ENCODE results near the gene APPL2. TPM values are rescaled to one million over a fixed set of nuclear protein-coding genes. Genes with fewer than 3 reads are reported as not detected.

Gene APPL2
- total RNA-seq (ENCODE audit: low replicate concordance): 27.7 and 37.5 TPM in 2 replicates

- Histone ChIP-seq H2AFZ (replicated peaks) (peak within 1 kb of the TSS; percentile 99), H4K20me1 (ENCODE audit: low read depth) (peaks cover 9% of the 10 kb centered on the region), H3K4me3 (peak within 1 kb of the TSS; percentile 80), H3K79me2 (ENCODE audit: low read depth) (peaks cover 37% of the 10 kb centered on the region), H3K36me3 (no peaks in the 10 kb centered on the region), H3K9ac (peak within 1 kb of the TSS; percentile 52), H3K4me1 (peaks cover 25% of the 10 kb centered on the region), H3K4me2 (peak within 1 kb of the TSS; percentile 83), H3K27me3 (peaks cover 32% of the 10 kb centered on the region), H3F3A (ENCODE audit: low read depth) (peaks cover 3% of the 10 kb centered on the region), H3K27ac (peak within 1 kb of the TSS; percentile 77), H3K9me3 (ENCODE audit: low read depth) (no peaks in the 10 kb centered on the region)
- Mint-ChIP-seq H3K27me3 (ENCODE audit: insufficient read depth, low read depth) (peaks cover 7% of the 10 kb centered on the region), H3K9me3 (no peaks in the 10 kb centered on the region), H3K4me3 (peak within 1 kb of the TSS; percentile 94), H3K36me3 (no peaks in the 10 kb centered on the region), H3K27ac (peak within 1 kb of the TSS; percentile 69), H3K4me1 (peaks cover 48% of the 10 kb centered on the region)
- TF ChIP-seq CTCF (IDR thresholded peaks at IDR 0.05) (peak; percentile 53), EZH2 (IDR thresholded peaks at IDR 0.05) (peak; percentile 45), EZH2phosphoT487 (IDR thresholded peaks at IDR 0.05) (no peak)
- DNase-seq (ENCODE audit: low spot score): peak; percentile 93
Observed at GRCh38 chr12:105235732-105236476, at the start of gene APPL2. TSS of gene APPL2 (minus strand) at chr12:105236174. CDS start at chr12:105236012, 162 bp downstream.

GRCh38 chr12:105285378-105285777 is 49.4 kb upstream of the APPL2 start:
- no peaks in the 10 kb centered on the region for H3F3A ChIP-seq (ENCODE audit: low read depth)
- H3K27ac Mint-ChIP-seq: no peak overlapping the region
- H3K27me3 ChIP-seq: no peaks in the 10 kb centered on the region
- peaks cover 2% of the 10 kb centered on the region for H3K27me3 Mint-ChIP-seq (ENCODE audit: insufficient read depth, low read depth)
- H3K36me3 ChIP-seq: no peaks in the 10 kb centered on the region
- no peaks in the 10 kb centered on the region for H3K4me1 ChIP-seq
- no peak overlapping the region for H3K4me3 Mint-ChIP-seq
- no peak overlapping the region for H3K4me2 ChIP-seq
- no peaks in the 10 kb centered on the region for H4K20me1 ChIP-seq (ENCODE audit: low read depth)
- H3K9me3 Mint-ChIP-seq: no peaks in the 10 kb centered on the region
- TF ChIP-seq CTCF (IDR thresholded peaks at IDR 0.05) (no peak), EZH2phosphoT487 (IDR thresholded peaks at IDR 0.05) (no peak), EZH2 (IDR thresholded peaks at IDR 0.05) (no peak)
- H3K79me2 ChIP-seq (ENCODE audit: low read depth): no peaks in the 10 kb centered on the region
- no peaks in the 10 kb centered on the region for H3K36me3 Mint-ChIP-seq
- H2AFZ ChIP-seq (replicated peaks): no peak overlapping the region
- no peaks in the 10 kb centered on the region for H3K9me3 ChIP-seq (ENCODE audit: low read depth)
- no peak overlapping the region for H3K27ac ChIP-seq
- no peak for DNase-seq (ENCODE audit: low spot score)
- no peak overlapping the region for H3K4me3 ChIP-seq
- H3K4me1 Mint-ChIP-seq: no peaks in the 10 kb centered on the region
- no peak overlapping the region for H3K9ac ChIP-seq

GRCh38 chr12:105281694-105282049 is 45.7 kb upstream of the APPL2 start:
- Mint-ChIP-seq H3K4me1 (no peaks in the 10 kb centered on the region), H3K27me3 (ENCODE audit: insufficient read depth, low read depth) (peaks cover 4% of the 10 kb centered on the region), H3K4me3 (no peak overlapping the region), H3K27ac (no peak overlapping the region), H3K36me3 (no peaks in the 10 kb centered on the region), H3K9me3 (no peaks in the 10 kb centered on the region)
- no peak overlapping the region for H3K9ac ChIP-seq
- no peaks in the 10 kb centered on the region for H3F3A ChIP-seq (ENCODE audit: low read depth)
- H3K4me2 ChIP-seq: no peak overlapping the region
- H3K36me3 ChIP-seq: no peaks in the 10 kb centered on the region
- H3K27me3 ChIP-seq: no peaks in the 10 kb centered on the region
- no peak overlapping the region for H3K27ac ChIP-seq
- no peaks in the 10 kb centered on the region for H3K4me1 ChIP-seq
- no peaks in the 10 kb centered on the region for H3K9me3 ChIP-seq (ENCODE audit: low read depth)
- no peak for DNase-seq (ENCODE audit: low spot score)
- no peaks in the 10 kb centered on the region for H4K20me1 ChIP-seq (ENCODE audit: low read depth)
- no peak overlapping the region for H3K4me3 ChIP-seq
- no peak overlapping the region for H2AFZ ChIP-seq (replicated peaks)
- TF ChIP-seq CTCF (IDR thresholded peaks at IDR 0.05): no peak
- TF ChIP-seq EZH2phosphoT487 (IDR thresholded peaks at IDR 0.05): no peak
- no peak for TF ChIP-seq EZH2 (IDR thresholded peaks at IDR 0.05)
- H3K79me2 ChIP-seq (ENCODE audit: low read depth): no peaks in the 10 kb centered on the region

Data from neural progenitor cell (in vitro differentiated cells).